Stimulated activated CD8-positive, alpha-beta memory T cell treated with anti-CD3 and anti-CD28 coated beads, Interleukin-4, amount 100 ng/mL, for 4 hours (primary cell): ENCODE results near the gene SNAPC5.

Experiments used
- DNase-seq, 2 donors: peaks; one replicate each; pipeline ENCODE4 v3.0.0-alpha.2; 2020; ENCODE audit warnings: low read depth in 2 of 2, low spot score in 1 of 2

SNAPC5 gene

DNA sequence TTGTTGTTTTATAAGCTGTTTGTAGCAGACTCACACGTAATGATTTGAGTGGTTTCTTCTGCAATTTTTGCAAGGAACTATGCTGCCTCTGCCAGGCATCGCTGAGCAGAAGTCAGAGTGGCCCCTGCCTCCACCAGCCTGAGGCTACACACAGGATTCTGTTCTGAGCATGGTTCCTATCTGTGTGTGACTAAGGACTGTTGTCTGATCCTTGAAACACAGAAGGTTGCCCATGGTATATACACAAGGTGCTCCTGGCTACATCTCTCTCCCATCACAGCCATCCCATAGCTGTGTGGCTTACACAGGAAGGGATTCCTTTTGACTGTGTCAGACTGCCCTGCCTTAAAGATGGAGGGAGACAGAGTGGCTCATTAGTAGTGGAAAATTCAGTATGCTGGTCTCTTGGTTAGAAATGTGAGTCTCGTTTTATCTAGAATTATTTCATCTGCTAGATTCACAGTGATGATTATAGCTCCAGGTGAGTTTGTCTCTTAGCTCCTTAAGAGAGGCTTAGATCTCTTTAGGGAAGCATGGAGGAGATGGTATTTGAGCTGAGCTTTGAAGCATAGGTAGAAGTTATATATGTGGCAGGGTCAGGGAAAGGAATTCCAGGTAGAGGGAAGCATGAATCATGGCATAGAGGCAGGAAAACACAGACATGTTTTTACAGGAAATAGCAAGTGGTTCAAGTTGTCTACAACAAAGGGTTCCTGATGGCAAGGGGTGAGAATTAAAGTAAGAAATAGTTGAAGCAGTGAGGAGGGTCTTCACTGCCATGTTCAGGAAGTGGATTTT lies 37.5 kb downstream of the SNAPC5 start:
- no peak for DNase-seq

- DNase-seq, result no peak
These were observed 41.4 kb downstream of the SNAPC5 start for GRCh38 chr15:66456211-66456610.

DNA sequence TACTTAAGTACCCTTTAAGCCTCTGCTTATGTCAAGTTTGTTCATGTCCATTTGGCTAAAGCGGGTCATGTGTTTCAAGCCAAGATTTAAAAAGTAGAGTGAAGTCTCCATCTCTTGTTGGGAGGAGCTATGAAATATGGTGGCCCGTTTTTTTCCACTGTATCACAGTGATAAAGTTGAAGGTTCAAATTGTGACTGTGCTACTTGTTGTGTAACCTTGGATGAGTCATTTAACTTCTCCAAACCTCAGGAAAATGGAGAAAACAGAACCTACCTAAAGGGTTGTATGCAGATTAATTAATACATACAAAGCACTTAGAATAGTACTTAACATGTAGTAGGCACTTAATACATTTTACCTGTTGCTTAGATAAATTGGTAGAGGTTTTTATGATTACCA lies 43.4 kb downstream of the SNAPC5 start:
- DNase-seq, result no peak

DNA sequence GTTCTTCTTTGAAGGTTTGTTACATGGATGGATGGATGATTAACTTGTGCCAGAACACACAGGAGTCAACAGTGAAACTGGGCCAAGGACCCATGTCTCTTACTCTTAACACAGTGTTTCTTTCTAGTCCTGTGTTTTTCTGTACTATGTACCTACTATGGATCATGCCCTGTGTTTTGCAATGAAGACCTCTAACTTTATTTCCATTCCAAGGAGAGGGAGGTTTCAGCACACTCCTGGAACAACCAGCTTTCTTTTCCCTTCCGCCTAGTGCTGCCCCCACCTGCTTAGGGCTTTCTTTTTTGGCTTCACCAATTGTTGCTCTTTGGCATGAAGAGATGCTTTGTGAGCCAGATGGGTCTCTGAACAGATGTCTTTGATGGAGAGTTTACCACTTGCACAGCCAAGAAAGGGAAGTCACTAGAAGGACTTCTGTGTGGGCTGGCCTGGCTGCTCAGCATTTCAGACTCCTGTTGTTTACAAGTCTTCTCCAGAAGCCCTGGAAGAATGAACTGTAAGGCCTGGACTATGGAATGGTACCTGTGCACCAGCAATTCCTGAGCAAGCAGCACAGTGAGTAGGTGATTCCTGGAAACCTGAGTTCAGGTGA lies 44.5 kb downstream of the SNAPC5 start:
- DNase-seq, result no peak

GRCh38 chr15:66452420-66452819 lies 45.1 kb downstream of the SNAPC5 start:
- no peak for DNase-seq
